Tibial nerve (tissue), 3 donors: ENCODE results near the gene TAF4.

Source experiments
- POLR2A ChIP-seq, 2 donors: fragments of 450-650 bp; IDR thresholded peaks; one replicate each; pipeline ENCODE4 v1.6.1; 2017; ENCODE audit warnings: antibody characterized with exemption in 2 of 2, mild to moderate bottlenecking in 2 of 2, moderate library complexity in 2 of 2
- TF ChIP-seq, protein P1 (sequence below), 5 experiments: fragments of 200-600 bp in 3 of 5; fragments of 450-650 bp in 2 of 5; sonication (generic) in 3 of 5; IDR thresholded peaks; one replicate each; pipeline ENCODE4 v1.5.1; 2016 to 2019; ENCODE audit warnings: antibody characterized with exemption in 5 of 5, mild to moderate bottlenecking in 3 of 5, moderate library complexity in 2 of 5

DNA sequence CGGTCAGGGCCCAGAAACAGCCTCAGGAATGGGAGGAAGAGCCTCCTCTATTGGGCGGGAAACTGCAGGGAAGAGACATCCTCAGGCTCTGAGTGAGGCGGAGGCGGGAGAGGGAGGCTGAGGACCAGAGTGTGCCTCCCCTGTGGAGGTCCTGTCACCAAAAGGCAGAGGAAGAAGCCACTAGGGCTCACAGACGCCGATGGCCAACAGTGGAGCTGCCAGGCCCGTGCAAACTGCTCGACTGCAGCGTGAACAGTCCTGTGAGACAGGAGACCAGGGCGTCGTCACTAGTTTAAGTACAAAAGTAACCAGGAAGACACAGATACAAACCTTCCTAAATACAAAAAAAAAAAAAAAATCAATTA lies 82.7 kb downstream of the TAF4 start:
- TF ChIP-seq, protein P1, sequence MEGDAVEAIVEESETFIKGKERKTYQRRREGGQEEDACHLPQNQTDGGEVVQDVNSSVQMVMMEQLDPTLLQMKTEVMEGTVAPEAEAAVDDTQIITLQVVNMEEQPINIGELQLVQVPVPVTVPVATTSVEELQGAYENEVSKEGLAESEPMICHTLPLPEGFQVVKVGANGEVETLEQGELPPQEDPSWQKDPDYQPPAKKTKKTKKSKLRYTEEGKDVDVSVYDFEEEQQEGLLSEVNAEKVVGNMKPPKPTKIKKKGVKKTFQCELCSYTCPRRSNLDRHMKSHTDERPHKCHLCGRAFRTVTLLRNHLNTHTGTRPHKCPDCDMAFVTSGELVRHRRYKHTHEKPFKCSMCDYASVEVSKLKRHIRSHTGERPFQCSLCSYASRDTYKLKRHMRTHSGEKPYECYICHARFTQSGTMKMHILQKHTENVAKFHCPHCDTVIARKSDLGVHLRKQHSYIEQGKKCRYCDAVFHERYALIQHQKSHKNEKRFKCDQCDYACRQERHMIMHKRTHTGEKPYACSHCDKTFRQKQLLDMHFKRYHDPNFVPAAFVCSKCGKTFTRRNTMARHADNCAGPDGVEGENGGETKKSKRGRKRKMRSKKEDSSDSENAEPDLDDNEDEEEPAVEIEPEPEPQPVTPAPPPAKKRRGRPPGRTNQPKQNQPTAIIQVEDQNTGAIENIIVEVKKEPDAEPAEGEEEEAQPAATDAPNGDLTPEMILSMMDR (IDR thresholded peaks at IDR 0.05), result no peak
- TF ChIP-seq POLR2A (IDR thresholded peaks at IDR 0.05), result no peak
